GM12878 (cell line): ENCODE results near the gene ADK.

Source experiments
- ASH2L ChIP-seq: fragments of 300-600, 200-600 bp; sonication (generic); IDR thresholded peaks from 2 replicates; pipeline ENCODE4 v1.6.1; 2017; ENCODE audit warnings: low read depth, mild to moderate bottlenecking, borderline replicate concordance
- BRCA1 ChIP-seq: IDR thresholded peaks from 2 replicates; pipeline ENCODE4 v1.6.1; 2011; ENCODE audit warnings: low read depth, low read length, improper control_type of control experiment
- CEBPB ChIP-seq, 2 experiments: fragments of 150-350 bp in 1 of 2; IDR thresholded peaks; 2 replicates each; pipeline ENCODE4 v1.6.1; 2012 to 2014; ENCODE audit warnings: low read depth in 2 of 2, low read length in 2 of 2, borderline replicate concordance in 1 of 2, inconsistent platforms in 1 of 2
- ESRRA ChIP-seq: IDR thresholded peaks from 2 replicates; pipeline ENCODE4 v1.6.1; 2012; ENCODE audit warnings: mild to moderate bottlenecking, low read length, improper control_type of control experiment
- KDM1A ChIP-seq: fragments of 200-600 bp; sonication (generic); IDR thresholded peaks from 2 replicates; pipeline ENCODE4 v1.6.1; 2016; ENCODE audit warnings: borderline replicate concordance
- MYB ChIP-seq: fragments of 150-350 bp; IDR thresholded peaks from 2 replicates; pipeline ENCODE4 v1.6.1; 2014; ENCODE audit warnings: mild to moderate bottlenecking, low read depth, low read length, borderline replicate concordance
- POLR2A ChIP-seq: IDR thresholded peaks from 2 replicates; pipeline ENCODE4 v1.6.1; 2011; ENCODE audit warnings: low read depth, mild to moderate bottlenecking, low read length
- TAF1 ChIP-seq: IDR thresholded peaks from 2 replicates; pipeline ENCODE4 v1.6.1; 2011; ENCODE audit warnings: mild to moderate bottlenecking, low read depth, low read length, borderline replicate concordance
- TCF12 ChIP-seq: IDR thresholded peaks from 2 replicates; pipeline ENCODE4 v1.6.1; 2011; ENCODE audit warnings: low read depth, mild to moderate bottlenecking, low read length
- ZNF384 ChIP-seq: IDR thresholded peaks from 2 replicates; pipeline ENCODE4 v1.6.1; 2012; ENCODE audit warnings: low read depth, mild to moderate bottlenecking, low read length, improper control_type of control experiment, borderline replicate concordance
- TF ChIP-seq, protein P1 (sequence below), 3 experiments: IDR thresholded peaks in 2 of 3; conservative IDR thresholded peaks in 1 of 3; 2 replicates each; pipeline ENCODE4 v1.5.1; 2011; ENCODE audit warnings: low read depth in 3 of 3, low read length in 3 of 3, mild to moderate bottlenecking in 3 of 3, control low read depth in 2 of 3, moderate library complexity in 2 of 3, inconsistent platforms in 1 of 3, mixed read lengths in 1 of 3; ENCODE audit not compliant: control insufficient read depth in 2 of 3, insufficient read depth in 1 of 3; ENCODE audit errors: extremely low read depth in 1 of 3
- TF ChIP-seq, protein P2 (sequence below): IDR thresholded peaks from 2 replicates; pipeline ENCODE4 v1.6.1; 2011; ENCODE audit warnings: low read depth, low read length, improper control_type of control experiment, borderline replicate concordance
- TF ChIP-seq, protein P3 (sequence below): fragments of 450-650 bp; IDR thresholded peaks from 2 replicates; pipeline ENCODE4 v1.6.1; 2017; ENCODE audit warnings: mild to moderate bottlenecking, moderate library complexity
- TF ChIP-seq, protein P4 (sequence below): fragments of 450-650 bp; formaldehyde crosslinking; IDR thresholded peaks from 2 replicates; pipeline ENCODE4 v1.4.0; 2020; ENCODE audit warnings: mild to moderate bottlenecking, moderate library complexity

DNA sequence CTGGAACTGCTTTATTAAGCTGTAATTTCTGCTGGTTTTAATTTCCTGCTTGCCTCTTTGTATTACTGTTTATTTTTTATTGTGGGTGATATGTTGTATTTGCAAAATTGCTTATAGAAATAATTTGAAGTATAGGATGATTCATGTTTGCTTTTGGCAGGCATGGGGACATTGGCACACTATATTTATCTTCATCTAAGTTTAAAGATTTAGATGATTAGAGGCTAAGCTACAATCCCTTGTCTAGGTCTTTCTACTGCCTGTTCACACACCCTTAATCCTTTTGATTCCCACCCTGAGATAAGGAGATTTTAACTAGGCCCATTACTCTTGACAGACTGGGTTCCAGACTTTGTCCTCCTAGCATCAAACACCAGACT is 492.6 kb downstream of the ADK start:
- TF ChIP-seq TAF1 (no peak), POLR2A (no peak), KDM1A (no peak), MYB (no peak), ZNF384 (no peak), ASH2L (no peak), ESRRA (no peak), BRCA1 (no peak), TCF12 (no peak), CEBPB (IDR thresholded peaks at IDR 0.05; ENCODE audit: borderline replicate concordance in 1 of 2, low read depth in 2 of 2, low read length in 2 of 2) (no peak)
- TF ChIP-seq, protein P1, sequence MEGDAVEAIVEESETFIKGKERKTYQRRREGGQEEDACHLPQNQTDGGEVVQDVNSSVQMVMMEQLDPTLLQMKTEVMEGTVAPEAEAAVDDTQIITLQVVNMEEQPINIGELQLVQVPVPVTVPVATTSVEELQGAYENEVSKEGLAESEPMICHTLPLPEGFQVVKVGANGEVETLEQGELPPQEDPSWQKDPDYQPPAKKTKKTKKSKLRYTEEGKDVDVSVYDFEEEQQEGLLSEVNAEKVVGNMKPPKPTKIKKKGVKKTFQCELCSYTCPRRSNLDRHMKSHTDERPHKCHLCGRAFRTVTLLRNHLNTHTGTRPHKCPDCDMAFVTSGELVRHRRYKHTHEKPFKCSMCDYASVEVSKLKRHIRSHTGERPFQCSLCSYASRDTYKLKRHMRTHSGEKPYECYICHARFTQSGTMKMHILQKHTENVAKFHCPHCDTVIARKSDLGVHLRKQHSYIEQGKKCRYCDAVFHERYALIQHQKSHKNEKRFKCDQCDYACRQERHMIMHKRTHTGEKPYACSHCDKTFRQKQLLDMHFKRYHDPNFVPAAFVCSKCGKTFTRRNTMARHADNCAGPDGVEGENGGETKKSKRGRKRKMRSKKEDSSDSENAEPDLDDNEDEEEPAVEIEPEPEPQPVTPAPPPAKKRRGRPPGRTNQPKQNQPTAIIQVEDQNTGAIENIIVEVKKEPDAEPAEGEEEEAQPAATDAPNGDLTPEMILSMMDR (IDR thresholded peaks at IDR 0.05 in 2 of 3, conservative IDR thresholded peaks at IDR 0.05 in 1 of 3; ENCODE audit: control insufficient read depth in 2 of 3, extremely low read depth in 1 of 3, insufficient read depth in 1 of 3, low read depth in 3 of 3, low read length in 3 of 3): no peak
- TF ChIP-seq, protein P2, sequence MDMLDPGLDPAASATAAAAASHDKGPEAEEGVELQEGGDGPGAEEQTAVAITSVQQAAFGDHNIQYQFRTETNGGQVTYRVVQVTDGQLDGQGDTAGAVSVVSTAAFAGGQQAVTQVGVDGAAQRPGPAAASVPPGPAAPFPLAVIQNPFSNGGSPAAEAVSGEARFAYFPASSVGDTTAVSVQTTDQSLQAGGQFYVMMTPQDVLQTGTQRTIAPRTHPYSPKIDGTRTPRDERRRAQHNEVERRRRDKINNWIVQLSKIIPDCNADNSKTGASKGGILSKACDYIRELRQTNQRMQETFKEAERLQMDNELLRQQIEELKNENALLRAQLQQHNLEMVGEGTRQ: no peak
- TF ChIP-seq, protein P3, sequence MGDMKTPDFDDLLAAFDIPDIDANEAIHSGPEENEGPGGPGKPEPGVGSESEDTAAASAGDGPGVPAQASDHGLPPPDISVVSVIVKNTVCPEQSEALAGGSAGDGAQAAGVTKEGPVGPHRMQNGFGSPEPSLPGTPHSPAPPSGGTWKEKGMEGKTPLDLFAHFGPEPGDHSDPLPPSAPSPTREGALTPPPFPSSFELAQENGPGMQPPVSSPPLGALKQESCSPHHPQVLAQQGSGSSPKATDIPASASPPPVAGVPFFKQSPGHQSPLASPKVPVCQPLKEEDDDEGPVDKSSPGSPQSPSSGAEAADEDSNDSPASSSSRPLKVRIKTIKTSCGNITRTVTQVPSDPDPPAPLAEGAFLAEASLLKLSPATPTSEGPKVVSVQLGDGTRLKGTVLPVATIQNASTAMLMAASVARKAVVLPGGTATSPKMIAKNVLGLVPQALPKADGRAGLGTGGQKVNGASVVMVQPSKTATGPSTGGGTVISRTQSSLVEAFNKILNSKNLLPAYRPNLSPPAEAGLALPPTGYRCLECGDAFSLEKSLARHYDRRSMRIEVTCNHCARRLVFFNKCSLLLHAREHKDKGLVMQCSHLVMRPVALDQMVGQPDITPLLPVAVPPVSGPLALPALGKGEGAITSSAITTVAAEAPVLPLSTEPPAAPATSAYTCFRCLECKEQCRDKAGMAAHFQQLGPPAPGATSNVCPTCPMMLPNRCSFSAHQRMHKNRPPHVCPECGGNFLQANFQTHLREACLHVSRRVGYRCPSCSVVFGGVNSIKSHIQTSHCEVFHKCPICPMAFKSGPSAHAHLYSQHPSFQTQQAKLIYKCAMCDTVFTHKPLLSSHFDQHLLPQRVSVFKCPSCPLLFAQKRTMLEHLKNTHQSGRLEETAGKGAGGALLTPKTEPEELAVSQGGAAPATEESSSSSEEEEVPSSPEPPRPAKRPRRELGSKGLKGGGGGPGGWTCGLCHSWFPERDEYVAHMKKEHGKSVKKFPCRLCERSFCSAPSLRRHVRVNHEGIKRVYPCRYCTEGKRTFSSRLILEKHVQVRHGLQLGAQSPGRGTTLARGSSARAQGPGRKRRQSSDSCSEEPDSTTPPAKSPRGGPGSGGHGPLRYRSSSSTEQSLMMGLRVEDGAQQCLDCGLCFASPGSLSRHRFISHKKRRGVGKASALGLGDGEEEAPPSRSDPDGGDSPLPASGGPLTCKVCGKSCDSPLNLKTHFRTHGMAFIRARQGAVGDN: no peak
- TF ChIP-seq, protein P4, sequence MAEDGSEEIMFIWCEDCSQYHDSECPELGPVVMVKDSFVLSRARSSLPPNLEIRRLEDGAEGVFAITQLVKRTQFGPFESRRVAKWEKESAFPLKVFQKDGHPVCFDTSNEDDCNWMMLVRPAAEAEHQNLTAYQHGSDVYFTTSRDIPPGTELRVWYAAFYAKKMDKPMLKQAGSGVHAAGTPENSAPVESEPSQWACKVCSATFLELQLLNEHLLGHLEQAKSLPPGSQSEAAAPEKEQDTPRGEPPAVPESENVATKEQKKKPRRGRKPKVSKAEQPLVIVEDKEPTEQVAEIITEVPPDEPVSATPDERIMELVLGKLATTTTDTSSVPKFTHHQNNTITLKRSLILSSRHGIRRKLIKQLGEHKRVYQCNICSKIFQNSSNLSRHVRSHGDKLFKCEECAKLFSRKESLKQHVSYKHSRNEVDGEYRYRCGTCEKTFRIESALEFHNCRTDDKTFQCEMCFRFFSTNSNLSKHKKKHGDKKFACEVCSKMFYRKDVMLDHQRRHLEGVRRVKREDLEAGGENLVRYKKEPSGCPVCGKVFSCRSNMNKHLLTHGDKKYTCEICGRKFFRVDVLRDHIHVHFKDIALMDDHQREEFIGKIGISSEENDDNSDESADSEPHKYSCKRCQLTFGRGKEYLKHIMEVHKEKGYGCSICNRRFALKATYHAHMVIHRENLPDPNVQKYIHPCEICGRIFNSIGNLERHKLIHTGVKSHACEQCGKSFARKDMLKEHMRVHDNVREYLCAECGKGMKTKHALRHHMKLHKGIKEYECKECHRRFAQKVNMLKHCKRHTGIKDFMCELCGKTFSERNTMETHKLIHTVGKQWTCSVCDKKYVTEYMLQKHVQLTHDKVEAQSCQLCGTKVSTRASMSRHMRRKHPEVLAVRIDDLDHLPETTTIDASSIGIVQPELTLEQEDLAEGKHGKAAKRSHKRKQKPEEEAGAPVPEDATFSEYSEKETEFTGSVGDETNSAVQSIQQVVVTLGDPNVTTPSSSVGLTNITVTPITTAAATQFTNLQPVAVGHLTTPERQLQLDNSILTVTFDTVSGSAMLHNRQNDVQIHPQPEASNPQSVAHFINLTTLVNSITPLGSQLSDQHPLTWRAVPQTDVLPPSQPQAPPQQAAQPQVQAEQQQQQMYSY: no peak
